GM19395 (cell line): ENCODE data around the gene MAML2.

Experiments used
- ATAC-seq: cut with Tn5 transposase; IDR thresholded peaks from one replicate; pipeline ENCODE4 v1.9.1; 2021; ENCODE audit warnings: mild to moderate bottlenecking, moderate library complexity; ENCODE audit not compliant: unreplicated experiment

MAML2 gene

GRCh38 chr11:96054870-96055705 is 287.9 kb downstream of the MAML2 start:
- ATAC-seq = no peak

- no peak for ATAC-seq
Observed at GRCh38 chr11:96052921-96053651, 289.9 kb downstream of the MAML2 start.

DNA sequence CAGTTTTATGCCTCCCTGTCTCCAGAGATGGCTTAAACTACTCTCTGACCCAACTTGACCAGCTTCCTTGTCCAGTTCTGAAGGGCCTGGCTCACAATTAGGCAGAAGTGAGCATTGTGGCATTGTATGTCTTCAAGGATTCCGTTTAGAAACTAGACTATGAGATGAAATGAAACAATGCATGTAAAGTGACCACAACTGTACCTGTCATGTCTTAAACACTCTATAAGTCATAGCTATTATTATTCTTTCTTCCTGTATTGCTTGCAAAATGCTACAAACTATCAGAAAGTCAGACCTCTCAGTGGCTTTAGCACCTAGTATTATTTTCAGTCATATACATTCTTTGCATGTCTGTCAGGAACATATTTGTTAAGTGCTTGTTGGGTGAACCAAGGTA is 291.2 kb downstream of the MAML2 start:
- peak; percentile 95 for ATAC-seq

GRCh38 chr11:96050435-96051182 is 292.4 kb downstream of the MAML2 start:
- ATAC-seq = no peak

- ATAC-seq = no peak
Observed at GRCh38 chr11:96049426-96049825, 293.6 kb downstream of the MAML2 start.

- ATAC-seq = no peak
Observed at GRCh38 chr11:96045622-96046456, 297.2 kb downstream of the MAML2 start.

DNA sequence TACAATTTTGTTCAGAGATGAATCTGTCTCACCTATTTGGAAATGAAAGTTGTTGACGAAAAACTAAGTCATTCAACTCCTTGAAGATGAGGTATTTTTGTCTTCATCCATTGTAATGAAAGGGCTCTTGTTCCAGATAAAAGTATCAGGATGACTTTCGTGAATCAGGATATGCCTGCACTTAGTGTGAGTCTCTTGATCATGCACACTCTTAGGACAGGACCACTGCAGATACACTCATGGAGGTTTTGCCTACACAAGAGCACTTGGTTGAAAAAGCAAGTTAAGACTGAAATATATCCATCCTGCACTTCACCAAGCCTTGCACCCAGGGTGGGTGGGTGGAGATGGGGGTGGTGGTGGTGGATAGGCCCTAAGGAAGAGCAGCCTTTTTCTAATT is 298.2 kb downstream of the MAML2 start:
- ATAC-seq = no peak

- no peak for ATAC-seq
Observed at GRCh38 chr11:96044311-96044710, 298.7 kb downstream of the MAML2 start.

GRCh38 chr11:96043291-96043690 is 299.7 kb downstream of the MAML2 start:
- no peak for ATAC-seq

DNA sequence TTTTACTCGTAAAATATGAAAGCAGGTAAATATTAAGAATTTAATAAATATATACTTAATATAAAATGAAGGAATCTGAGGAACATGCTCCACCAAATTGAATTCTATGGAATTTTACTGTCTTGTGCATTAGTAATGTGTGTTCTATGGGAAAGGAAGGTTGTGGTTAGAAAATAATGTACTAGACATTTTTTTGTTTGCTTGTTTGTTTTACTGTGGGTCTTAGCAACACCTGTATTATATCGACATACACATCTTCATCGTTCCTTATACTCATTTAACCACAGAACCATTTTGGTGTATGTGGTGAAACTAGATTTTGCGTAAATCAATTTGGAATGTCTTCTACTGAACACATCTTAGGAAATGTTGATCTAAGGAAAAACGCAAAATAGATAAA is 304.9 kb downstream of the MAML2 start:
- no peak for ATAC-seq

DNA sequence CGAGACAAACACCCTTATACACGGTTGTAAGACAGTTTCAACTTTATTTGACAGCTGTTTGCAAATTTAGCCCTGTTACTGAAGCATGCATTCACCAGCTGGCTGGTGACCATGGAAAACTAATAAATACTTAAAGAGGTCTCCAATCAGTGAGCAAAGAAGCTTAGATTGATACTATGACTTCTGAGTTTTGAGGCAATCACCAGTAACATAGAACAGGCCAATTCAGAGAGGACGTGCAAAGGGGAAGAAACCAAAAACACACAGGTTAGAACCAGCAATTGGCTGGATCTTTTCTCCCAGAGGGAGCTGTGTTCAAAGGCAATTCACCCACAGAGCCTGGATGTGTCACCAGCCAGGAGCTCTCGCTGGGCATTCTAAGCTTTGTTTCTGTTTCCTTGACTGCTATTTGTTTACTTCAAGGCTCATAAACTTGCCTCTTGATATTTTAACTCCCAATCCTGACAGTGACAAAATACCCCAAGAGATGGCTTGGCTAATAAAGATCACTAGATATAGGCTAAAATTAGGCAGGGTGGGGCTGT is 305.5 kb downstream of the MAML2 start:
- ATAC-seq = no peak

DNA sequence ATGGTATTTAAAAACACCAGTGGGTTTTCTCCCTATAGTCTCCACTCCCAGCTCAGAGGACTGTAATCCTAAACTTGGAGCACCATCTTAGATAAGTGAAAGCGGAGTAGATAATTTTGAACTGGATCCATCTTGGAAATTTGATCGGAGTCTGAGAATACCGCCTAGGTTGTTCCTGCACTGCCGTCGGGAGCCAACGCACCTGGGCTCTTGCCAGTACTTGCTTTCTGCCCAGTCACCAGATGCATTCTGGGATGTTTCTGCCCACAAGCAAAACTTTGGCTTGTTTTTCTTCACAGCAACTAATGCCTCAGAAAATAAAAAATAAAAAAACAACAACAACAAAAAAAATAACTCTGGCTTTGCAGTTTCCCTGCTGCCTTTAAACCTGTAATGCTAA is 306.1 kb downstream of the MAML2 start:
- no peak for ATAC-seq

- ATAC-seq = no peak
Observed at GRCh38 chr11:96035740-96036078, 307.3 kb downstream of the MAML2 start.

- no peak for ATAC-seq
Observed at GRCh38 chr11:96035031-96035739, 307.8 kb downstream of the MAML2 start.

- ATAC-seq = no peak
Observed at GRCh38 chr11:96033599-96033998, 309.4 kb downstream of the MAML2 start.

GRCh38 chr11:96033095-96033494 is 309.9 kb downstream of the MAML2 start:
- ATAC-seq = no peak

GRCh38 chr11:96028746-96029145 is 314.2 kb downstream of the MAML2 start:
- ATAC-seq = no peak

GRCh38 chr11:96027021-96027420 is 316.0 kb downstream of the MAML2 start:
- no peak for ATAC-seq

- ATAC-seq = no peak
Observed at GRCh38 chr11:96026310-96026709, 316.7 kb downstream of the MAML2 start.

DNA sequence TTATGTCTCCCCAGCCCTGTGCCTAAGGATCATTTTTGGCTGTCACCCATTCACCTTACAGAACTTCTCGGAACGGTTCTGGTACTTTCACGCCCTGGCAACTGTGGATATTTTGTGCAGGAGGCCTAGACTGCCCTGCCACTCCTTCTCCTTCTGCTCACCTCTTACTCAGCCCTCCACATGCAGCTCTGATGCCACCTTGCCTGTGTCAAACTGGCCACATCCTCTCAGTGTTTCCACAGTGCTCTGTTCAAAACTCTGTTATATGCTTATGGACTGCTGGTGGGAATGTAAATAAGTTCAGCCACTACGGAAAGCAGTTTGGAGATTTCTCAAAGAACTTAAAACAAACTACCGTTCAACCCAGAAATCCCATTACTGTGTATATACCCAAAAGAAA is 318.3 kb downstream of the MAML2 start:
- ATAC-seq = no peak
